A673 (cell line): ENCODE results near the gene ZNF549. TPM values are rescaled to one million over a fixed set of nuclear protein-coding genes. Genes with fewer than 3 reads are reported as not detected.

Source experiments
- BruUV-seq: library from RNA; stranded (reverse); fragments of 400-500 nt; replicated peaks from 2 replicates; lab custom pipeline; 2021; lab: Mats Ljungman, UMichigan
- CTCF ChIA-PET: fragments of 300-600 bp; sonication (Branson Sonifier 250); formaldehyde crosslinking; loops from one replicate; lab custom pipeline; 2022; ENCODE audit warnings: antibody characterized with exemption; lab: Charles Lee
- POLR2A ChIA-PET: fragments of 300-600 bp; sonication (Branson Sonifier 250); formaldehyde crosslinking; loops from one replicate; lab custom pipeline; 2022; ENCODE audit warnings: antibody characterized with exemption; ENCODE audit not compliant: low non-redundant PET; lab: Charles Lee
- DNase-seq: peaks from one replicate; pipeline ENCODE4 v3.0.0-alpha.2; 2015; ENCODE audit warnings: low spot score
- H3K27ac ChIP-seq: fragments of 200-600 bp; sonication (generic); 2 replicates; pipeline ENCODE4 v1.5.1; 2016; ENCODE audit warnings: mixed run types, low read depth, mild to moderate bottlenecking, mixed read lengths, antibody characterized with exemption, low read length; ENCODE audit not compliant: poor library complexity, severe bottlenecking
- H3K27me3 ChIP-seq: fragments of 200-600 bp; sonication (generic); replicated peaks from 2 replicates; pipeline ENCODE4 v1.6.1; 2017; ENCODE audit warnings: mixed run types, low read depth, mild to moderate bottlenecking, mixed read lengths, antibody characterized with exemption, low read length; ENCODE audit not compliant: insufficient read depth, poor library complexity
- H3K36me3 ChIP-seq: fragments of 200-600 bp; sonication (generic); 2 replicates; pipeline ENCODE4 v1.6.1; 2016; ENCODE audit warnings: mixed run types, mild to moderate bottlenecking, mixed read lengths, antibody characterized with exemption, low read length; ENCODE audit not compliant: insufficient read depth, poor library complexity, severe bottlenecking
- H3K4me1 ChIP-seq: fragments of 200-600 bp; sonication (generic); 2 replicates; pipeline ENCODE4 v1.6.1; 2017; ENCODE audit warnings: mixed run types, mild to moderate bottlenecking, mixed read lengths, antibody characterized with exemption, low read length; ENCODE audit not compliant: insufficient read depth, poor library complexity, severe bottlenecking
- H3K4me3 ChIP-seq: fragments of 200-600 bp; sonication (generic); 2 replicates; pipeline ENCODE4 v1.5.1; 2016; ENCODE audit warnings: low read depth, mixed run types, mild to moderate bottlenecking, mixed read lengths, low read length; ENCODE audit not compliant: poor library complexity, severe bottlenecking
- H3K9me3 ChIP-seq: fragments of 200-600 bp; sonication (generic); 2 replicates; pipeline ENCODE4 v1.6.1; 2016; ENCODE audit warnings: mixed run types, low read depth, mild to moderate bottlenecking, mixed read lengths, antibody characterized with exemption, low read length; ENCODE audit not compliant: poor library complexity, severe bottlenecking
- EZH2 ChIP-seq: fragments of 200-600 bp; sonication (generic); IDR thresholded peaks from 2 replicates; pipeline ENCODE4 v1.6.1; 2017; ENCODE audit warnings: borderline replicate concordance, low read depth, mild to moderate bottlenecking, mixed read lengths, antibody characterized with exemption, low read length; ENCODE audit not compliant: poor library complexity, severe bottlenecking
- intact Hi-C: fragments of 100-400 bp; cut with micrococcal nuclease; formaldehyde crosslinking; loops from one replicate; pipeline ENCODE4 v1.10.0; 2022; ENCODE audit not compliant: unreplicated experiment
- total RNA-seq: library from RNA; stranded (reverse); gene quantifications from 2 replicates; pipeline ENCODE4 v1.2.3, GENCODE V29; 2021
- TF ChIP-seq, protein P1 (sequence below): fragments of 300-800, 200-600 bp; sonication (generic); conservative IDR thresholded peaks from 2 replicates; pipeline ENCODE4 v1.5.1; 2017; ENCODE audit warnings: low read depth, mild to moderate bottlenecking, antibody characterized with exemption, low read length, moderate library complexity, mixed read lengths

The ZNF549 gene
- total RNA-seq, 1 experiment from 2014 or later = 10.1 TPM

DNA sequence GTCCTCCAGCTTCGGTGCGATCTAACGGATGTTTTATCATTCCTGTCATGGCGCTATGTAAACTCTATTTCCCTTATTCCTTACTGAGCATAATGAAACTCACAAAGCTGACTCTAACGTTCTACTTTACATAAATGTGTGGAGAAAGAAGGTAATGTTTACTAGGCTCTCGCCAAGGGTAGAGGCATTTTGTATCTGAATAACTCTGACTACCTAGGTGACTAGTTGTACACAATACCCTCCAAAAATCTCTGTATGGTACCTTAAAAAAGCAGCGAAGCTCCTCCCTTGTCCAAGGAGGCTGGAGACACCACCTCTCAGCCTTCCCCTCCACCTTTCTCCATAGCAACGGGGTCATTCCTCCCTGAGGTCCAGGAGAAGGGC is 72.2 kb downstream of the ZNF549 start:
- H3K9me3 ChIP-seq = peaks cover 17% of the 10 kb centered on the region
- BruUV-seq = no TSS peak
- H3K36me3 ChIP-seq = no peaks in the 10 kb centered on the region
- TF ChIP-seq, protein P1, sequence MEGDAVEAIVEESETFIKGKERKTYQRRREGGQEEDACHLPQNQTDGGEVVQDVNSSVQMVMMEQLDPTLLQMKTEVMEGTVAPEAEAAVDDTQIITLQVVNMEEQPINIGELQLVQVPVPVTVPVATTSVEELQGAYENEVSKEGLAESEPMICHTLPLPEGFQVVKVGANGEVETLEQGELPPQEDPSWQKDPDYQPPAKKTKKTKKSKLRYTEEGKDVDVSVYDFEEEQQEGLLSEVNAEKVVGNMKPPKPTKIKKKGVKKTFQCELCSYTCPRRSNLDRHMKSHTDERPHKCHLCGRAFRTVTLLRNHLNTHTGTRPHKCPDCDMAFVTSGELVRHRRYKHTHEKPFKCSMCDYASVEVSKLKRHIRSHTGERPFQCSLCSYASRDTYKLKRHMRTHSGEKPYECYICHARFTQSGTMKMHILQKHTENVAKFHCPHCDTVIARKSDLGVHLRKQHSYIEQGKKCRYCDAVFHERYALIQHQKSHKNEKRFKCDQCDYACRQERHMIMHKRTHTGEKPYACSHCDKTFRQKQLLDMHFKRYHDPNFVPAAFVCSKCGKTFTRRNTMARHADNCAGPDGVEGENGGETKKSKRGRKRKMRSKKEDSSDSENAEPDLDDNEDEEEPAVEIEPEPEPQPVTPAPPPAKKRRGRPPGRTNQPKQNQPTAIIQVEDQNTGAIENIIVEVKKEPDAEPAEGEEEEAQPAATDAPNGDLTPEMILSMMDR = no peak
- TF ChIP-seq EZH2 = no peak
- intact Hi-C loops = no loop called here
- H3K4me3 ChIP-seq = peak overlapping the region; percentile 88
- no peaks in the 10 kb centered on the region for H3K27me3 ChIP-seq
- POLR2A ChIA-PET = no interaction called here
- DNase-seq = no peak
- CTCF ChIA-PET = no interaction called here
- no peak overlapping the region for H3K27ac ChIP-seq
- no peaks in the 10 kb centered on the region for H3K4me1 ChIP-seq

DNA sequence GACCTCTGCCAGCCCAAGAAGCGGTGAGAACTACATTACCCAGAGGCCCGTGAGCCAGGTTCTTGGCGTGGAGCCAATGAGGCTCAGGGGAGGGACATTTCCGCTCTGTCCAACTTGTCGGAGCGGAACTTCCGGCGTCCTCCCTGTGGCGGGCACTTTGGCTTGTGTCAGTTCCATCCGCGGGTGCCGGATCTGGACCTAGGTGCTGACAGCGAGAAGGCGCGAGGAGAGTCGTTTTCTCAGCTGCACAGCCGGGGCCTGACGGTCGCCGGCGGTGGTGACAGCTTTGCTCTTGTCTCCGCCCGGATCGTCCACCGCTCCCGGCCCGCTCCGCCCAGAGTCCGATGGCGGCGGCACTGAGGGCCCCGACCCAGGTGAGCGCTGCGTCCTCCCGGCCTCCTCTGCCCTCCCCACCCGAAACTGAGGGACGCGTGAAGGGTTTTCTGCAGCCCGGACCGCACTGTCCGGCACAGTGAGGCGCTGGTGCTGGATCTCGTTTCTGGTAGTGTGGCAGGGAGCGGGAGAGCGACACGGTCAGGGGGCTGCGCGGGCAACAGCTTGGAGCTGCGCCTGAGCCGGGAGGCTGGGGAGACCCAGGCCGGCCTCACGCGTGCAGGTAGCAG is 72.7 kb downstream of the ZNF549 start, which contains the start of gene ZNF530:
TSS of gene ZNF530 (plus strand) at position 125 of the 623 bp plus-strand sequence. CDS start 4,461 bp downstream, outside the sequence.
- Histone ChIP-seq H3K27me3 (no peaks in the 10 kb centered on the region), H3K4me3 (peak within 1 kb of the TSS; percentile 88), H3K27ac (peak within 1 kb of the TSS; percentile 31), H3K36me3 (peaks cover 4% of the 10 kb centered on the region), H3K4me1 (no peaks in the 10 kb centered on the region), H3K9me3 (peaks cover 17% of the 10 kb centered on the region)
- POLR2A ChIA-PET = no interaction called here
- TF ChIP-seq, protein P1 = no peak
- no peak for TF ChIP-seq EZH2
- CTCF ChIA-PET = no interaction called here
- BruUV-seq = no TSS peak
- intact Hi-C loops = no loop called here
- peak; percentile 95 for DNase-seq

DNA sequence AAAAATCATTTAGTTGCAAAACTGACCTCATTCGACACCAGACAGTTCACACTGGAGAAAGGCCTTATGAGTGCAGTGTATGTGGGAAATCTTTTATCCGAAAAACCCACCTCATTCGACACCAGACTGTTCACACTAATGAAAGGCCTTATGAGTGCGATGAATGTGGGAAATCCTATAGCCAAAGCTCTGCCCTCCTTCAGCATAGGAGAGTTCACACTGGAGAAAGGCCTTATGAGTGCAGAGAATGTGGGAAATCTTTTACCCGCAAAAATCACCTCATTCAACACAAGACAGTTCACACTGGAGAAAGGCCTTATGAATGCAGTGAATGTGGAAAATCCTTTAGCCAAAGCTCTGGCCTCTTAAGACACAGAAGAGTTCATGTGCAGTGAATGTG is 79.8 kb downstream of the ZNF549 start:
- BruUV-seq = no TSS peak

More for the DNA sequence above, 79.8 kb downstream of the ZNF549 start:
- ChIA-PET POLR2A (no interaction called here), CTCF (no interaction called here)
- TF ChIP-seq, protein P1 = no peak
- no peak for TF ChIP-seq EZH2
- Histone ChIP-seq H3K4me3 (no peak overlapping the region), H3K27ac (no peak overlapping the region), H3K27me3 (no peaks in the 10 kb centered on the region), H3K4me1 (no peaks in the 10 kb centered on the region), H3K9me3 (peaks cover 35% of the 10 kb centered on the region), H3K36me3 (peaks cover 26% of the 10 kb centered on the region)
- DNase-seq = no peak
- intact Hi-C loops = no loop called here

Other genes starting within 250 kb of the ZNF549 start
- gene ZNF460, start 246.9 kb upstream of the ZNF549 start, total RNA-seq = 53.3 and 58.4 TPM in 2 replicates
- 10.1 and 10.6 TPM in 2 replicates for gene ZNF543, start 206.9 kb upstream of the ZNF549 start, total RNA-seq
- 10.2 and 11.0 TPM in 2 replicates for gene ZNF304, start 176.1 kb upstream of the ZNF549 start, total RNA-seq
- 16.8 and 18.7 TPM in 2 replicates for gene TRAPPC2B, start 163.8 kb upstream of the ZNF549 start, total RNA-seq
- 5.0 and 6.1 TPM in 2 replicates for gene ZNF547, start 163.8 kb upstream of the ZNF549 start, total RNA-seq
- gene ZNF548, start 137.5 kb upstream of the ZNF549 start, total RNA-seq = 16.9 TPM in 2 replicates
- 13.1 and 19.2 TPM in 2 replicates for gene ZNF17, start 116.2 kb upstream of the ZNF549 start, total RNA-seq
- 21.6 and 22.9 TPM in 2 replicates for gene ZNF749, start 92.0 kb upstream of the ZNF549 start, total RNA-seq
- 0.41 and 0.83 TPM in 2 replicates for gene VN1R1, start 70.2 kb upstream of the ZNF549 start, total RNA-seq
- 19.4 and 21.2 TPM in 2 replicates for gene ZNF772, start 49.8 kb upstream of the ZNF549 start, total RNA-seq
- gene ZNF419, start 39.6 kb upstream of the ZNF549 start, total RNA-seq = 12.4 and 14.6 TPM in 2 replicates
- 9.7 and 13.4 TPM in 2 replicates for gene ZNF773, start 27.4 kb upstream of the ZNF549 start, total RNA-seq
- gene ZNF550, start 32.5 kb downstream of the ZNF549 start, total RNA-seq = 9.6 and 11.5 TPM in 2 replicates
- 6.8 and 7.1 TPM in 2 replicates for gene ZNF416, start 51.6 kb downstream of the ZNF549 start, total RNA-seq
- gene ZIK1, start 56.8 kb downstream of the ZNF549 start, total RNA-seq = 16.3 and 16.7 TPM in 2 replicates
- gene ZNF530, start 72.5 kb downstream of the ZNF549 start, total RNA-seq = 9.4 and 11.3 TPM in 2 replicates
- gene ZNF134, start 86.9 kb downstream of the ZNF549 start, total RNA-seq = 24.3 and 24.7 TPM in 2 replicates
- 8.2 and 10.1 TPM in 2 replicates for gene ZNF211, start 105.8 kb downstream of the ZNF549 start, total RNA-seq
- gene ZSCAN4, start 141.6 kb downstream of the ZNF549 start, total RNA-seq = not detected in 2 replicates
- gene ZNF551, start 154.6 kb downstream of the ZNF549 start, total RNA-seq = 12.7 and 17.8 TPM in 2 replicates
- 4.0 and 4.4 TPM in 2 replicates for gene ZNF154, start 181.8 kb downstream of the ZNF549 start, total RNA-seq
- 4.4 and 5.3 TPM in 2 replicates for gene ZNF671, start 200.3 kb downstream of the ZNF549 start, total RNA-seq
- gene ZNF776, start 219.5 kb downstream of the ZNF549 start, total RNA-seq = 10.3 and 15.8 TPM in 2 replicates
- 18.2 and 19.5 TPM in 2 replicates for gene ZNF586, start 242.3 kb downstream of the ZNF549 start, total RNA-seq